ENCODE results near the gene HAP1.

Gene HAP1

DNA sequence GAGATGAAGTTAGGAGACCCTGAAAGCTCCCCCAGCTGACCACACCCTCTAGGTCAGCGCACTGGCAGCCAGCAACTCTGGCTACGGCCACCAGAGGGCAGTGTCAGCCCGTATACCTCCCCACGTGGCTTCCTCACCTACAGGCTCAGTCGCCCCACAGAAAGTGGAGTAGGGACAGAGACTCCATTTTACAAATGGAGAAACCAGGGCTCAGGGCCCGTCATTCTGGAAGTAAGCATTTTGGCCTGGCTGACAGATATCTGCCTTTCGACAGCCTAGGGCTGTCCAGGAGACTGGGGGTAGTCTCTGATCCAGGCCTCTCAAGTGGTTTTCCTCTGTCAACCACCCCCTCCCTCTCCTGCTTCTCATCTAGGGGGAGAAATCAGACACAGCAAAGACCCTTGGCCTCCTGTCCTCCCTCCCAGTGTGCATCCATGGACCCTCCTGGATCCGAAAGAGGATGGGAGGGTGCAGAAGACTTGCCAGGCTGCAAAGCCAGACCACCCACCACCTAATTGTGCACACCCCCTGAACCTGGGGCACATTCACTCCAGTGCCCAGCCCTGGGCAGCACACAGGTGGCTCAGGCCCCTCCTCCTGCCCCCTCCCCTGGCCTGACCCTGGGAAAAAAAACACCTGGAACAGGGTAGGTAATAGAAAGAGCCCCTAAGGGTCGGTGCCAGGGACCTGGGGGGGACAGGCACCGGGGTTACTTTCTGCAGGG, 3.8 kb upstream of the HAP1 start:
- ATAC-seq (ENCODE audit: low read depth) (peak; percentile 57), DNase-seq (ENCODE audit: low spot score) (no peak)
- Histone ChIP-seq H3K4me1 (ENCODE audit: insufficient read depth, poor library complexity, severe bottlenecking) (peaks cover 22% of the 10 kb centered on the region), H3K36me3 (ENCODE audit: low read depth) (no peaks in the 10 kb centered on the region), H3K27me3 (ENCODE audit: insufficient read depth, poor library complexity, severe bottlenecking) (no peaks in the 10 kb centered on the region), H3K4me3 (ENCODE audit: severe bottlenecking) (no peak overlapping the region), H3K27ac (ENCODE audit: poor library complexity, severe bottlenecking) (peak overlapping the region; percentile 92), H3K9me3 (ENCODE audit: severe bottlenecking) (no peaks in the 10 kb centered on the region)
- TF ChIP-seq, protein P1, sequence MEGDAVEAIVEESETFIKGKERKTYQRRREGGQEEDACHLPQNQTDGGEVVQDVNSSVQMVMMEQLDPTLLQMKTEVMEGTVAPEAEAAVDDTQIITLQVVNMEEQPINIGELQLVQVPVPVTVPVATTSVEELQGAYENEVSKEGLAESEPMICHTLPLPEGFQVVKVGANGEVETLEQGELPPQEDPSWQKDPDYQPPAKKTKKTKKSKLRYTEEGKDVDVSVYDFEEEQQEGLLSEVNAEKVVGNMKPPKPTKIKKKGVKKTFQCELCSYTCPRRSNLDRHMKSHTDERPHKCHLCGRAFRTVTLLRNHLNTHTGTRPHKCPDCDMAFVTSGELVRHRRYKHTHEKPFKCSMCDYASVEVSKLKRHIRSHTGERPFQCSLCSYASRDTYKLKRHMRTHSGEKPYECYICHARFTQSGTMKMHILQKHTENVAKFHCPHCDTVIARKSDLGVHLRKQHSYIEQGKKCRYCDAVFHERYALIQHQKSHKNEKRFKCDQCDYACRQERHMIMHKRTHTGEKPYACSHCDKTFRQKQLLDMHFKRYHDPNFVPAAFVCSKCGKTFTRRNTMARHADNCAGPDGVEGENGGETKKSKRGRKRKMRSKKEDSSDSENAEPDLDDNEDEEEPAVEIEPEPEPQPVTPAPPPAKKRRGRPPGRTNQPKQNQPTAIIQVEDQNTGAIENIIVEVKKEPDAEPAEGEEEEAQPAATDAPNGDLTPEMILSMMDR (IDR thresholded peaks at IDR 0.05; ENCODE audit: poor library complexity, severe bottlenecking) = peak; percentile 96

DNA sequence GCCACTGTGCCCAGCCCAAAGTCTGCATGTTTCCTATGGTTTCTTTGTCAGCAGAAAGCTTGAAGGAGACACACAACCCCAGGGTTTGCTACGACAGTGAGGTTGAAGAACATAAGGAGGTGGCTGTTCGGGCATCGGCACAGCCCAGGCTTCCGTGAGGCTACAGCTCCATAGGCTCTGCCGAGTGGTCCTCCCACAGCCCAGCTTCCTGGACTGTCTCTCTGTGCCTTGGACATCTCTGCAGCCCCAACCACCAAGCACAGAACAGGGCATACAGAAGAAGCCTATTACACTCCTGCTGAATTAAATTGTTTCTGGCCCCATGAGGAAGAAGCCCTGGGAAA, 3.2 kb upstream of the HAP1 start:
- Histone ChIP-seq H3K9me3 (ENCODE audit: severe bottlenecking) (no peaks in the 10 kb centered on the region), H3K4me1 (ENCODE audit: insufficient read depth, poor library complexity, severe bottlenecking) (peaks cover 22% of the 10 kb centered on the region), H3K4me3 (ENCODE audit: severe bottlenecking) (no peak overlapping the region), H3K27me3 (ENCODE audit: insufficient read depth, poor library complexity, severe bottlenecking) (no peaks in the 10 kb centered on the region), H3K36me3 (ENCODE audit: low read depth) (no peaks in the 10 kb centered on the region), H3K27ac (ENCODE audit: poor library complexity, severe bottlenecking) (peak overlapping the region; percentile 92)
- DNase-seq (ENCODE audit: low spot score) = no peak
- ATAC-seq (ENCODE audit: low read depth) = no peak
- TF ChIP-seq, protein P1 (IDR thresholded peaks at IDR 0.05; ENCODE audit: poor library complexity, severe bottlenecking) = no peak

DNA sequence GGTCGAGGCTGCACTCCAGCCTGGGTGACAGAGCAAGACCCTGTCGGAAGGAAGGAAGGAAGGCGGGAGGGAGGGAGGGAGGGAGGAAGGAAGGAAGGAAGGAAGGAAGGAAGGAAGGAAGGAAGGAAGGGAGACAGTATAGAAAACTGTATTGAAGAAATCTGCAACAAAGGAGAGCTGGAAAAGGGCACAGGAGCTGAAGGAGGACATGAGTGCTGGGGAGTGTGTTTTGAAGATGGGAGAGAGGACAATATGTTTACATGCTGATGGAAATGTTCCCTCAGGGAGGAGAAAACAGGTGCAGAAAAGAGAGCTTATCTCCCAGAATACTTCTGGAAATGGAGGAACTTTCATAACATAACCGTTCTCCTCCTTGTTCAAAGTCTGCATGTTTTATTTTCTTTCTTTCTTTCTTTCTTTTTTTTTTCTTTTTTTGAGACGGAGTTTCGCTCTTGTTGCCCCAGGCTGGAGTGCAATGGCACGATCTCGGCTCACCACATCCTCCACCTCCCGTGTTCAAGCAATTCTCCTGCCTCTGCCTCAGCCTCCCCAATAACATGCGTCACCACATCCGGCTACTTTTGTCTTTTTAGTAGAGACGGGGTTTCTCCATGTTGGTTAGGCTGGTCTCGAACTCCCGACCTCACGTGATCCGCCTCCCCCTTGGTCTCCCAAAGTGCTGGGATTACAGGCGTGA, 2.7 kb upstream of the HAP1 start:
- no peaks in the 10 kb centered on the region for H3K27me3 ChIP-seq (ENCODE audit: insufficient read depth, poor library complexity, severe bottlenecking)
- no peak for ATAC-seq (ENCODE audit: low read depth)

DNA sequence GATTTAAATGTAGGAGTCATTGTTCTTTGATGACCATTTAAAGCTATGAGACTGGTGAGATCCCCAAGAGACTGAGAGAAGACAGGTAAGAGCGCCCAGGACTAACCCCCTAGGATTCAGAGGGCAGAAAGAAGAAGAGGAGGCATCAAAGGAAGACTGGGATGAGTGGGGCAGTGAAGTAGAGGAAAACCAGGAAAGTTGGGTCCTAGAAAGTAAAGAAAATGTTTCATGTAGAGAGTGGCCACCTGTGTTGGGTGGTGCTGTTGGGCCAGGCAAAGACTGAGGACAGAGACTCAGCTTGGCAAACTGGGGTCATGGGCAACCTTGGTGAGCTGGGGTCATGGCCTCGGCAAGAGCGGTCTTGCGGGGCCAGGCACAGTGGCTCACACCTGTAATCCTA, 1.3 kb upstream of the HAP1 start:
- no peak overlapping the region for H3K27ac ChIP-seq (ENCODE audit: poor library complexity, severe bottlenecking)

More for the DNA sequence above, 2.7 kb upstream of the HAP1 start:
- Histone ChIP-seq H3K4me3 (ENCODE audit: severe bottlenecking) (no peak overlapping the region), H3K36me3 (ENCODE audit: low read depth) (no peaks in the 10 kb centered on the region), H3K9me3 (ENCODE audit: severe bottlenecking) (no peaks in the 10 kb centered on the region), H3K4me1 (ENCODE audit: insufficient read depth, poor library complexity, severe bottlenecking) (peaks cover 22% of the 10 kb centered on the region), H3K27ac (ENCODE audit: poor library complexity, severe bottlenecking) (no peak overlapping the region)
- TF ChIP-seq, protein P1 (IDR thresholded peaks at IDR 0.05; ENCODE audit: poor library complexity, severe bottlenecking) = no peak
- DNase-seq (ENCODE audit: low spot score) = no peak

More for the DNA sequence above, 1.3 kb upstream of the HAP1 start:
- TF ChIP-seq, protein P1 (IDR thresholded peaks at IDR 0.05; ENCODE audit: poor library complexity, severe bottlenecking) = no peak
- ATAC-seq (ENCODE audit: low read depth) = no peak
- Histone ChIP-seq H3K36me3 (ENCODE audit: low read depth) (no peaks in the 10 kb centered on the region), H3K4me1 (ENCODE audit: insufficient read depth, poor library complexity, severe bottlenecking) (peaks cover 22% of the 10 kb centered on the region), H3K9me3 (ENCODE audit: severe bottlenecking) (no peaks in the 10 kb centered on the region), H3K4me3 (ENCODE audit: severe bottlenecking) (no peak overlapping the region), H3K27me3 (ENCODE audit: insufficient read depth, poor library complexity, severe bottlenecking) (no peaks in the 10 kb centered on the region)
- no peak for DNase-seq (ENCODE audit: low spot score)
